Fibroblast of skin of right biceps (primary cell): ENCODE data around the gene POLR2E.

Experiments
- DNase-seq: peaks from one replicate; pipeline ENCODE4 v3.0.0-alpha.2; 2013

Gene POLR2E

GRCh38 chr19:1093330-1093729 lies 1.8 kb downstream of the POLR2E start:
- no peak for DNase-seq

- no peak for DNase-seq
These were observed 3.5 kb downstream of the POLR2E start for GRCh38 chr19:1091544-1092175.

DNA sequence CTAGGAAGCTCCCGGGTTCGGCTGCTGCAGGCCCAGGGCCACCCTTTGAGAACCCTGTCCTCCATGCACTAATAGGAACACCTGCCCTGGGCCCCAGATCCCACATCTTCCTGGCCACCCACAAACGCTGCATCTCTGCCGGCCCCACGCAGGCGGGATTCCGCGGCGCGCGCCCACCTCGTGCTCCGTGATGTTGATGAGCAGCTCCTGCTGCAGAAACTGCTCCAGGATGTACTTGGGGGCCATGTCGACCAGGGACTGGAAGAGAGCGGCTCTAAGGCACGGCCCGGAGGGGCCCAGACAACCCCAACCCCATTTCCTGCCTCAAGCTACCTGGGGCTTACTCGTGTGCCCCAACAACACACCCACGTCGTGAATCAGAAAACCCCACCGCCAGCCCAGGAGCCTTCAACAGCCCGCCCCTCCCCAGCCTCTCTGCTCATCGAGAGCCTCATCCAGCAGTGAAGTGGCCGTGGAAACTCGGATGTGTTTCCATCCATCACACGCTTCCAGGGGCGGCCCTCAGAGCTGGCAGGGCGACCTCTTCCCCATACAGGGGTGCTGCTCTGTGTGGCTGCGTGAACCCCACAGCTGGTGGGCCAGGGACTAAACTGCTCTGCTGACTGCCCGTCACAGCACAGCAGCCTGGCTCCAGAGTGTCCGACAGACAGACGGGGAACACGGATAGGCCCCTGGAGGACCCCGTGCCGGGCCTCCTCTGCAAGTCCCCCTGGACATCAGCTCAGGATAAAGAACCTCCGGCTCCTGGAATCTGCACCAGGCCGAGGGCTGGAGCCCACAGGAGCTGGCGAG lies 4.2 kb downstream of the POLR2E start:
- no peak for DNase-seq

DNA sequence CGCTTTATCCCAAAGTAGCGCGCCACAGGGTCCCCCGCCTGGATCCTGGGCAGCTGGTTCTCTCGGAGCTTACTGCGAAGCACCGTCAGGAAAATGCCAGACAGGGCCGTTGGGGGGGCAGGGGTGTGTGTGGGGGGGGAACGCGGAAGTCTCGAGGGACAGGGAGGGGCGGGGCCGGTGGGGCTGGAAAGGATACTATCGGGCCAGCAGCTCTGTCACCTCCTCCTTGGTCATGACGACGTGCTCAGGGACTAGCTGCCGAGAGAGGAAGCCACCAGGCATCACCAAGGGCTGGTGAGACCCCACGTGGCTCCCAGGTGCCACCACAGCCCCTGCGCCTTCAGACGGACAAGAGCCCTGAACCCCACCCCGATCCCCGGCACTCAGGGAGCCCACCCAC lies 5.3 kb downstream of the POLR2E start:
- DNase-seq = no peak

GRCh38 chr19:1089126-1089771 lies 5.9 kb downstream of the POLR2E start:
- DNase-seq = no peak

DNA sequence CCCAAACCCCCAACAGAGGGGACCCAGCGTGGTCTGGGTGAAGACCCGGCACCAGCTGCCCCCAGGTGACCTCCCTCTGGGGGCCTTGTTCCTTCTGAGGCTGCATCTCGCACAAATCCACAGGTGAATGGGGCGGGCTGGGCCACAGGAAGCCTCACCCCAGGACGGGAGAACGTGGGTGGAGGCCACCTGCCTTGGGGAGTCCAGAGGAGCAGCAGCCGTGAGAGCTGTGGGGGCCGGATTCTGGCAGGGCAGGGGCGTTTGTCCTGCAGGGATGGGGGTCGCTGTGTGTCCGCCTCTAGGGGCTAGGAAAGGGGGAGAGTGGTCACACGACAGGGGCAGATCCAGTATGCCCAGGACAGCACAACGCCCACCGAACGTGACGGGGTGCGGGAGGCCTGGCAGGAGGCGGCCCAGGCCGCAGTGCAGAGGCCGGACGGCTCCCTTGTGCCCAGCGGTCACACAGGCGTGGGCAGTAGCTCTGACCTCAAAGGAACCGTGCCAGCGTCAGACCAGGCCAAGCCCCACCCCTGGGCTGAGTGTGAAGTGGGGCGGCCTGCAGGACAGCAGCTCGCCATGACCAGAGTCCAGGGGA lies 6.7 kb downstream of the POLR2E start:
- DNase-seq = no peak

- DNase-seq = no peak
These were observed 7.3 kb downstream of the POLR2E start for GRCh38 chr19:1087813-1088415.

DNA sequence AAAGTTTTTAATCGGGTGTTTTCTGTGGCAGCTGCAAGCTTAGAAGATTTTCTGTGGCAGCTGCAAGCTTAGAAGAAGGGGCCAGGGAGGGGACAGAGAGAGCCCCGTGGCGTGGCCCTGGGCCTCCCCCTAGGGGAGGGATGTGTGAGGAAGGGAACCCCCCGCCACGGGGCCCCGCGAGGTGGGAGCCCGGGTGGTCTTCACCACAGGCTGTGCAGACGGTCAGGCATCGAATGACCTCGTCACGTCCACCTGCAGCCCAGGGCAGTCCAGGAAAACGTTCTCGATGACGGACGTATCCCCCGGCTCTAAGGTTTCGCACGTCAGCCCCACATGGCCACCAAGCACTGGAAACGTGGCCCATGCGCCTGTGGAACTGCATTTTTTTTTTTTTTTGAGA lies 8.6 kb downstream of the POLR2E start:
- DNase-seq = no peak

- DNase-seq = no peak
These were observed 9.3 kb downstream of the POLR2E start for GRCh38 chr19:1085676-1086442.

DNA sequence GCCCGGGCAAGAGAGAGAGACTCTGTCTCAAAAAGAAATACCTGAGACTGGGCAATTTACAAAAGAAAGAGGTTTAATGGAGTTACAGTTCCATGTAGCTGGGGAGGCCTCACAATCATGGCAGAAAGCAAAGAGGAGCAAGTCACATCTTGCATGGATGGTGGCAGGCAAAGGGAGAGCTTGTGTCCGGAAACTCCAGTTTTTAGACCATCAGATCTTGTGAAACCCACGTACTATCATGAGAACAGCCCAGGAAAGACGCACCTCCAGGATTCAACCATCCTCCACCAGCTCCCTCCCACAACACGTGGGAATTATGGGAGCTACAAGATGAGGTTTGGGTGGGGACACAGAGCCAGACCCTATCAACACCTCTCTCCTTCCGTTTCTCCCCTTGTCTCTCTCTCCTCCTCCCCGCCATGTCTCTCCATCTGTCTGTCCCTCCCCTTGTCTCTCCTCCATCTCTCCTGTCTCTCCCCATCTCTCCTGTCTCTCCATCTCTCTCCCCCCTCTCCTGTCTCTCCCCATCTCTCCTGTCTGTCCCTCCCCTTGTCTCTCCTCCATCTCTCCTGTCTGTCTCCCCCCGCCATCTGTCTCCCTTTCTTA lies 10.0 kb downstream of the POLR2E start:
- no peak for DNase-seq

GRCh38 chr19:1084024-1084868 lies 10.9 kb downstream of the POLR2E start:
- no peak for DNase-seq

DNA sequence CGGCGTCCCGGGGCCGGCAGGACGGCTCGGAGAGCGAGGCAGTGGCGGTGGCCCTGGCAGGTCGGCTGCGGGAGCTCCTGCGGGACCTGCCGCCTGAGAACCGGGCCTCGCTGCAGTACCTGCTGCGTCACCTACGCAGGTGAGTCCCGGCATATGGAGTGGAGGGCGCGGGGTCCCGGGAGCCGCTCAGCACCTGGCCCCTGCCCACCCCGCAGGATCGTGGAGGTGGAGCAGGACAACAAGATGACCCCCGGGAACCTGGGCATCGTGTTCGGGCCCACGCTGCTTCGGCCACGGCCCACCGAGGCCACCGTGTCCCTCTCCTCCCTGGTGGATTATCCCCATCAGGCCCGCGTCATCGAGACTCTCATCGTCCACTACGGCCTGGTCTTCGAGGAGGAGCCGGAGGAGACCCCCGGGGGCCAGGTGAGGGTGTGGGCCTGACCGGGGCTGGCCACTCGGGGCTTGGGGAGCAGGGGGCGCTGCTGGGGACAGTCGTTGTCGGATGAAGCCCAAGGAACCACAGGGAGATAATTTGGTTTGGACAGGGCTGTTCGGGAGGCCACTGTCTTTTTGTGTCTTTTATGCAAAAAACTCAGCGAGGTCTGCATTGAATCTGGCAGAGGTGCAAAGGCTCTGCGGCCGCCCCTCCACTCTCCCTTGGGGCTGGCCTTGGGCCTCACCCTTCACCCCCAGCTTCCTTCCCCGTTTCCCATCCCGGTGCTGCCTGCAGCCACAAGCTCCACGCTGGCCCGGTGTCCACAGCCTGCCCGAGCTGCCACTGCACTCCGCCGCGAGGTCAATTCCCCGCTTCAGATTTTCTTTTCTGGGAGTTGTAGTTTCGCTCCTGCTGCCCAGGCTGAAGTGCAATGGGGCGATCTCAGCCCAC lies 12.0 kb downstream of the POLR2E start:
- no peak for DNase-seq

- peak; percentile 21 for DNase-seq
These were observed 12.8 kb downstream of the POLR2E start for GRCh38 chr19:1082165-1082927.

DNA sequence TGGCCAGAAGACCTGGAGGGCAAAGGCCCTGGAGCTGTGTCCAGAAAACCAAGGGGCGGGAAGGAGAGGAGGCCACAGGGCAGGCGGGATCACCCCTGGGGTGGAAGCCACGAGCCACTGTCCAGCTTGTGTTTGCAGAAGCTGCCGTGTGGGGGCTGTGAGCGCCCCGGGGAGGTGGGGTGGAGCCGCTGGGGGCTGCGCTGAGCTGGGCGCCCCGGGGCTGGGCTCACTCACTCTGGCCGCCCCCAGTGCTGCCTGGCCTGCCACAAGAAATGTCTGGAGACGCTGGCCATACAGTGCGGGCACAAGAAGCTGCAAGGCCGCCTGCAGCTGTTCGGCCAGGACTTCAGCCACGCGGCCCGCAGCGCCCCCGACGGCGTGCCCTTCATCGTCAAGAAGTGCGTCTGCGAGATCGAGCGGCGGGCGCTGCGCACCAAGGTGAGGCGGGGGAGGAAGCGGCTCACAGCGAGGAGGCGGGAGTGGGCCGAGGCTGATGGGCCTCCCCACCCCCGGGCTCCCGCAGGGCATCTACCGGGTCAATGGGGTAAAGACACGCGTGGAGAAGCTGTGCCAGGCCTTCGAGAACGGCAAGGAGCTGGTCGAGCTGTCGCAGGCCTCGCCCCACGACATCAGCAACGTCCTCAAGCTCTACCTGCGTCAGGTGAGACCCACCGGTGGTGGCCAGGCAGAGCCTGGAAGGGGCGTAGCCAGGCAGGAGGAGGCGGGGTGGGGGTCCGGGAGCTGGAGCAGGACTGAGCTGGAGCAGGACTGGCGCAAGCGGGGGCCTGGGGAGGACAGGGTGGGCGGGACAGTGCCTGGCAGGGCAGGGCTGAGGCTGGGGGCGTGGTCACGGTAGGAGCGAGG lies 13.6 kb downstream of the POLR2E start:
- DNase-seq = no peak

DNA sequence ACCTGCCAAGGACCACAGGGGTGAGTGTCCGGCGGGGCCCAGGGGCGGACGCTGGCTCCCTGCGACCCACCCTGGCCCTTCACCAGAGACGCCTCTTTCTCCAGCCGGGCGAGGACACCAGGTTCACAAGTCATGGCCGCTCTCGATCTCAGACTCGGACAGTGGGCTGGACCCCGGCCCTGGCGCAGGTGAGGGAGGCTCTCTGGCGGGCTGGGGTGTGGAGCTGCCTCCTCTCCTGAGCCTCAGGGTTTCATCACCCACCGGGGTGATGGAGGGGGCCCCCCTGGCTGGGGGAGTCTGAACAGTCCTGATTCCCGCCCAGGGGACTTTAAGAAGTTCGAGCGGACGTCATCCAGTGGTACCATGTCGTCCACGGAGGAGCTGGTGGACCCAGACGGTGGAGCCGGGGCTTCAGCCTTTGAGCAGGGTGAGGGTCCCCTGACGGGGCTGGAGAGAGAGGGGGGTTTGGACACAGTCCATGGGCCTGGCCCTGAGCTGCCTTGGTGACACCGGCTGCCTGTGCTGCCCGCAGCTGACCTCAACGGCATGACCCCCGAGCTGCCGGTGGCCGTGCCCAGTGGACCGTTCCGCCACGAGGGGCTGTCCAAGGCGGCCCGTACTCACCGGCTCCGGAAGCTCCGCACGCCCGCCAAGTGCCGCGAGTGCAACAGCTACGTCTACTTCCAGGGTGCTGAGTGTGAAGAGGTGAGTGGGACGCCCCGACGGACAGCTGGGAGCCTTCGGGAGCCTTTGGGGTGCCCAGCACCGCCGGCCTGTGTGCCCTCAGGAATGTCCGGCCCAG lies 14.6 kb downstream of the POLR2E start:
- DNase-seq = no peak

- no peak for DNase-seq
These were observed 15.5 kb downstream of the POLR2E start for GRCh38 chr19:1079566-1080111.

GRCh38 chr19:1076951-1077350 lies 18.2 kb downstream of the POLR2E start:
- no peak for DNase-seq
